ENCODE measurements around the gene DYNC1I2. TPM values are rescaled to one million over a fixed set of nuclear protein-coding genes. Genes with fewer than 3 reads are reported as not detected.

DYNC1I2 gene
- 100 to 1,000 TPM in 3 of 4 donors, 10 to 100 TPM in 1; 54.6 to 165 (median 105) TPM for total RNA-seq

GRCh38 chr2:171687287-171688128 is at the start of gene DYNC1I2:
DYNC1I2 (plus strand) TSS chr2:171687469; CDS start chr2:171690156, 2,687 bp downstream.
- Histone ChIP-seq H3K9me3 (no peaks in the 10 kb centered on the region), H3K4me1 (peaks cover 0 to 8% of the 10 kb centered on the region in 2 donors), H3K4me3 (peak within 1 kb of the TSS; percentile 78 to 86), H3K27me3 (no peaks in the 10 kb centered on the region), H3K36me3 (no peaks in the 10 kb centered on the region), H3K27ac (peak within 1 kb of the TSS; percentile 85 to 89)
- intact Hi-C loops (cut with DNase I; ENCODE audit: low total_unique reads): no loop called here
- peak; percentile 89 to 91 for DNase-seq
- TF ChIP-seq POLR2A (IDR thresholded peaks at IDR 0.05) (peak in 1 of 2 donors; percentile 42), CTCF (IDR thresholded peaks at IDR 0.05) (no peak)

- Histone ChIP-seq H3K27ac (no peak overlapping the region), H3K4me1 (no peaks in the 10 kb centered on the region), H3K9me3 (no peaks in the 10 kb centered on the region), H3K27me3 (no peaks in the 10 kb centered on the region), H3K4me3 (no peak overlapping the region), H3K36me3 (no peaks in the 10 kb centered on the region)
- DNase-seq: no peak
- intact Hi-C loops (cut with DNase I; ENCODE audit: low total_unique reads): no loop called here
- no peak for TF ChIP-seq CTCF (IDR thresholded peaks at IDR 0.05)
Measured at GRCh38 chr2:171651667-171652415, 35.4 kb upstream of the DYNC1I2 start.

- H3K27ac ChIP-seq: no peak overlapping the region
- no peaks in the 10 kb centered on the region for H3K4me1 ChIP-seq
- DNase-seq: no peak
- no peaks in the 10 kb centered on the region for H3K27me3 ChIP-seq
- no peaks in the 10 kb centered on the region for H3K36me3 ChIP-seq
- no peak overlapping the region for H3K4me3 ChIP-seq
- intact Hi-C loops (cut with DNase I; ENCODE audit: low total_unique reads): no loop called here
- TF ChIP-seq CTCF (IDR thresholded peaks at IDR 0.05) (no peak), POLR2A (IDR thresholded peaks at IDR 0.05) (no peak)
- no peaks in the 10 kb centered on the region for H3K9me3 ChIP-seq
Measured at GRCh38 chr2:171652416-171652785, 34.9 kb upstream of the DYNC1I2 start.

GRCh38 chr2:171655586-171655985 is 31.7 kb upstream of the DYNC1I2 start:
- no peaks in the 10 kb centered on the region for H3K36me3 ChIP-seq
- H3K27me3 ChIP-seq: no peaks in the 10 kb centered on the region
- H3K4me3 ChIP-seq: no peak overlapping the region
- TF ChIP-seq CTCF (IDR thresholded peaks at IDR 0.05): no peak
- no peak for TF ChIP-seq POLR2A (IDR thresholded peaks at IDR 0.05)
- DNase-seq: no peak
- intact Hi-C loops (cut with DNase I; ENCODE audit: low total_unique reads): no loop called here
- H3K4me1 ChIP-seq: no peaks in the 10 kb centered on the region
- H3K27ac ChIP-seq: no peak overlapping the region
- no peaks in the 10 kb centered on the region for H3K9me3 ChIP-seq

- Histone ChIP-seq H3K4me3 (no peak overlapping the region), H3K36me3 (no peaks in the 10 kb centered on the region), H3K9me3 (no peaks in the 10 kb centered on the region), H3K27me3 (no peaks in the 10 kb centered on the region), H3K27ac (no peak overlapping the region), H3K4me1 (no peaks in the 10 kb centered on the region)
- intact Hi-C loops (cut with DNase I; ENCODE audit: low total_unique reads): no loop called here
- no peak for DNase-seq
- TF ChIP-seq CTCF (IDR thresholded peaks at IDR 0.05): no peak
- TF ChIP-seq POLR2A (IDR thresholded peaks at IDR 0.05): no peak
Measured at GRCh38 chr2:171667041-171667440, 20.2 kb upstream of the DYNC1I2 start.

Measured in uterus (tissue), 4 donors.